SHP77 treated with DMSO at 0.1 percent for 48 hours (cell line): ENCODE results near the gene UCP3.
"Not testable (repeated sequence)": the region's sequence is repeated elsewhere in the genome, so short reads cannot be mapped to it uniquely, and the experiment has no call there.

ENCODE experiments used
- DNase-seq: peaks from one replicate; lab custom pipeline; 2025; lab: John Stamatoyannopoulos, UW

UCP3 gene

DNA sequence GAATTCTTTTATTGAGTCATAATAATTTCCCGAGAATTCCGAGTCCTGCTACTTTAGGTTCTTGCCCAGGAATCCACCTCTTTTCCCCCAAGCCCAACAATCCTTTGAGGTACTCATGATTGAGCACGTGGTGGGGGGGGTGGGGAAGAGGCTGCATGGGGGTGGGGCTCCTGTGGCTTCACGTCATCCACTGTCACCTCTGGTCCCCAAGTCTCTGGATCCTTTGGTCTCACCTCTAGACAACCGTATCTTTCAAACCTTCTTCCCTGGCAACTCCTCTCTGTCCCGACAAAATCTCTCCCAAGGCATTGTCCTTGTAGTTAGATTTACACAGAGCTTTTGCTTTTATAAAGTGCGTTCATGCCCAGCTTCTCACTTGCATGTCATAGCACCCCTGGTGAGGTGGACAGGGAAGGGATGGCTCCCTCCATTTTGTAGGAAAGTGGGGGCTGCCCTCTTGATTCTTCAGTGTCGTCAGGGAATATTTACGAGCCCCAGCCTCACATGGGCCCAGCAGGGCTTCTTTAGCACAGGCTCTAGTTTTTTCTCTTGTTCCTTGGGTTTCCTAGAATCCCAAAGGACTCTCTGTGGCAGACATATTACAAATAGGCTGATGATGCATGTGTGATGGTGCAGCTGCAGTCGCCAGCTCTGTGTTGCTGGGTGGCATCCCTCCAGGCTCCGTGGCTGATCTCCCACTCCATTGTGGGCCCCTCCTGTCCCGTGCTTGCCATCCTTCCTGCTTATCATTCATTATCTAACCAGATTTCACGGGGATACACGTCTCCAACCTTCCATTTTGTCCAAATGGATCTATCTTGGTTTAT lies 8.4 kb downstream of the UCP3 start:
- DNase-seq: no peak

DNA sequence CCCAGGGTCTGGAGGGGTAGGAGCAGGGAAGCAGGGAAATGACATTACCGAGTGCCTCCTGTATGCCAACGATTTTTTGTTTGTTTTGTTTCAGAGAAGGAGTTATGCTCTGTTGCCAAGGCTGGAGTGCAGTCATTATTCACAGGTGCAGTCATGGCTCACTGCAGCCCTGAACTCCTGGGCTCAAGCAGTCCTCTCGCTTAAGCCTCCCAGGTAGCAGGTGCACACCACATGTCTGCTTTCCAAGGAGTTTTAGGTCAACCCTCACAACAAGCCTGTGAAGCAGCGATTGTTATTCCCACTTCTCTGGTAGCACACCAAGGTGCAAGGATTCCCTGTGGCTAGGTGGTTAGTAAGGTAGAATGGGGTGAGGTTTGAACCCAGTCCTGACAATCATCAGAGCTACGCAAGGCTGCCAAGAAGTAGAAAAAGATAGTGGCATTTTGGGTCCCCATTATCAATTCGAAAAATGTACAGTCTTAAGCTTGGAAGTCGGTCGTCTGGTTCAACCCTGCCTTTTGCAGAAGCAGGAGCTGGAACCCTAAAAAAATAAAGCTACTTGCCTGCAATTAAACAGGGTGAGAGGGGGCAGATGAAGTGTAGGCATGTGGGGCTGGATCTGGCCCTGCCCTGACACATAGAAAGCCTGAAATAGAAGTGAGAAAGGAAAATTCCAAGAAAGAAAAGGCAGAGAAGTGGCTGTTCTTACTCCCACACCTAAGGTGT lies 9.1 kb downstream of the UCP3 start:
- peak; percentile 92 for DNase-seq

DNA sequence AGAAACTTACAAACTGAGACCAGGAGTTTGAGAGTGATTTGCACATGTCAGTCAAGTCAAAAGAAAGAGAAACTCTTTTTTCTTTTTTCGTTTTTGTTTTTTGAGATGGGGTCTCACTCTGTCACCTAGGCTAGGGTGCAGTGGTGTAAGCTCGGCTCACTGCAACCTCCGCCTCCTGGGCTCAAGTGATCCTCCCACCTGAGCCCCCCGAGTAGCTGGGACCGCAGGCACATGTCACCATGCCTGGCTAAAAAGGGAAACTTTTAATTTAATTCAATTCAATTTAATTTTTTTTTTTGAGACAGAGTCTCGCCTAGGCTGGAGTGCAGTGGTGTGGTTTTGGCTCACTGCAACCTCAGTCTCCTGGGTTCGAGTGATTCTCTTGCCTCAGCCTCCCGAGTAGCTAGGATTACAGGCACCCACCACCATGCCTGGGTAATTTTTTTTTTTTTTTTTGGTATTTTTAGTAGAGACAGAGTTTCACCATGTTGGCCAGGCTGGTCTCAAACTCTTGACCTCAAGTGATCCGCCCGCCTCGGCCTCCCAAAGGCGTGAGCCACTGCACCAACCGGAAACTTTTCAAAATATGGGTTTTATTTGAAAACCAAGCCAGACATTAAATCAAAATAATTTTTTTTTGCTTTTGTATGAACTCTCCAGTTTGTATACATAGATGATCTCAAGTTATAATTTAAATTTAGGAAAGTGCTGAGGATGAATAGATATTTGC lies 9.9 kb downstream of the UCP3 start:
- DNase-seq: no peak

DNA sequence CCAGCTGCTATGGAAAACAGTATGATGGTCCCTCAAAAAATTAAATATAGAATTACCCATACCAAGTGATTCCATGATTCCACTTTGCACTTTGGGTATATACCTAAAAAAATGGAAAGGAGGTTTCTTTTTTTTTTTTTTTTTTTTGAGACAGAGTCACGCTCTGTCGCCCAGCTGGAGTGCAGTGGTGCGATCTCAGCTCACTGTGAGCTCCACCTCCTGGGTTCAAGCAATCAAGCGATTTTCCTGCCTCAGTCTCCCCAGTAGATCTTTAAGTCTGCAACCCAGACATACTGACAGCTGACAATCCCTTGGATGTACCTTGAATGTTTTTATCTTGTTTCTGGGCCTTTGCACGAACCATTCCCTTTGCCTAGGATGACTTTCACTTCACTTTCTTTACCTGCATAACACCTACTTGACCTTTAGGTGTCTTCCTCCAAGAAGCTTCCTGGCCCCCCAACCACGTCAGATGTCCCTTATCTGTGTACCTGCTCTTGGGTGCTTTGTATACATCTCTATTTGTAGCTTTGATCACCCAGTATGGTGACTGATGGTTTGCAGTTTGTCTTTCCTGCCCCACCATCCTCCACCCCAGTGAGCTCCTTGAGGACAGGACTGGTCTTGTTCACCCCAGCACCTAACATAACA lies 11.6 kb downstream of the UCP3 start:
- no peak for DNase-seq

DNA sequence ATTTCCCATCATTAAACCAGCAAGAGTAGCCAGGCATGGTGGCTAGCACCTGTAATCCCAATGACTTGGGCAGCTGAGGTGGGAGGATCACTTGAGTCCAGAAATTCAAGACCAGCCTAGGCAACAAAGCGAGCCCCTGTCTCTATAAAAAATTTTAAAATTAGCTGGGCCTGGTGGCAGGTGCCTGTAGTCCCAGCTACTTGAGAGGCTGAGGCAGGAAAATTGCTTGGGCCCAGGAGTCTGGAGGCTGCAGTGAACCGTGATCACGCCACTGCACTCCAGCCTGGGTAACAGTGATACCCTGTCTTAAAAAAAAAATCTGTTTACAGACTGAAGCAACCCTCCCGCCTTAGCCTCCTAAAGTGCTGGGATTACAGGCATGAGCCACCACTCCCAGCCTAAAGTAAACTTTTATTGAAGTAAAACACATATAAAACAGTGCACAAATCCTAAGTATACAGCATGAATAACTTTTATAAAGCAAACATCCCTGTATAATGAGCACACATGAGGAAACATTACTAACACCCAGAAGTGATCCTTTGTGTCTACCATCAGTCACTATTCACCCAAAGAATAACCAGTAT lies 12.6 kb downstream of the UCP3 start:
- no peak for DNase-seq

DNA sequence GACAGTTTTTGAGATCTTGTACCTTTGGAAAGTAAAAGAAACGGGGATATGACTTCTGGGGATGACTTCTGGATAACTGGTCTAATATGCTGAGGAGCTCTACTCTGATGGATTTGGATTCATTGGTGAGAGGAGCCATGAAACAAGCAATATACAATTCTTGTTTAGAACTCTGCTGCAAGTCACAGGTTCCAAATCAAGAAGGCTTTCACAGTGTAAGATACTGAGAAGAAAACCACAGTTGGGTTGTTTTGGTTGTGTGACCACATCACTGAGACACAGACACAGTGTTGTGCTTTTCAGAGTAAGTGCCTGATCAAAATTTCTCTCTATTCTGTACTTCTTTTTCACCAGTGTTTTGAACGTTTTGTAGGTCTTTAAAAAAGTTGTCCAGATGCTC lies 13.2 kb downstream of the UCP3 start:
- DNase-seq: no peak

DNA sequence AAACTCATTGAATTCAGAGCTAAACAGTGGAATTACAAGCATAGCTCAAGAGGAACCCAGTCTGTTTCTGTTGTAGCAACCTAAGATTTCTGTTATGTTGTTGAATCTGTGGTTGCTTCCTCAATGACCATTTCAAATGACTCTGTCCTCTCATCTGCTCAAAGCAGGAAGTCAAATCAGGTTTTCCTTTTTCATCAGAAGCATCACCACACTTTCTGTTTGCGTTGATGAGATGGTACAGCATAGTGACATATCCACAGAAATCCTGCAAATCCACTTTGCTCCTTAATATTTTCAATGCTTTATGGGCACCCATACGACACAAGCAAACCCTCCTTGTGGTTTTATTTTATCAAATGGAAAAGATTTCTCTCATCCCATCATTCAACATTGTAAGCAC lies 13.6 kb downstream of the UCP3 start:
- DNase-seq: no peak

DNA sequence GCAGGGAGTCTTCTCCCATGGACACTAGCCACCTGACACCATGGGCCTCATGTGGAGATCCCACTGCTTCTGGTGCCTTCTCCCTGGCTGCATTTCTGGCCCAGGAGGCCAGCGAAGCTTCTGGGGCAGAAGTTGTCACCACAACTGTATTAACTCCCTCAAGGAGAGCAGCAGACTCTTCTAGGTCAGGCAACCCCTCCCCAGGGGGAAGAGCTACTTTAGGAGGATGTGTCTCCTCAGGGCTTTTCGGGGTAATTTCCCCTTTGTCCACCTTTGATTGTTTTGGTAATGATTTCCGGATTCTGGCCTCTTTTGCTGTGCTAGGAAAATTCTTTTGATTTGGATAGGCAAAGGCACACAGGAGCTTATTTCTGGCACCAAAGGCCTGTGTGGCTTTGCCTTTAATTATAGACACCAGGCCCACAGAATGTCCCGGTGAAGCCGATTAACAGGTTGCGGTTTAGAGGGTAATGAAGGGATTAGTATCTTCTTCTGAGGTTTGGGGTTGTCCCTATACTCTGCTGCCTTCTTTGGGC lies 17.3 kb downstream of the UCP3 start:
- no peak for DNase-seq

DNA sequence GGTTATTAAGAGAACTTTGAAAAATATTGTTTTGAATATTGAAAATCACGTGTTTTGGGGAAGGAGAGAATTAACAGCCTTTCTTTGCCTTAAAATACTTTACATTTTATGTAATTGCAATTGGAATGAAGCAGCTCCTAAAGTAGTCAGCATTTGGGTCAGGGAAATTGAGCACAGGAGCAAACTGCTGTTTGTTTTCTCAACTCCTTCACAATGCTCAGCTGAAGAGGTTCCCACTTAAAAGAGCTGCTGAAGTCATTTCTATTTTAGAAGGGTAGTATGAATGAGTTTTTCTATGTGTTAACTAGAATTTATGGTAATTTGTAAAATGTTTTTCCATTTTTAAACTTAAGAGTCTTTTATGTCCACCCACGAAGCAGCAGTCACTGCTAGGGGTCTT lies 18.2 kb downstream of the UCP3 start:
- no peak for DNase-seq

DNA sequence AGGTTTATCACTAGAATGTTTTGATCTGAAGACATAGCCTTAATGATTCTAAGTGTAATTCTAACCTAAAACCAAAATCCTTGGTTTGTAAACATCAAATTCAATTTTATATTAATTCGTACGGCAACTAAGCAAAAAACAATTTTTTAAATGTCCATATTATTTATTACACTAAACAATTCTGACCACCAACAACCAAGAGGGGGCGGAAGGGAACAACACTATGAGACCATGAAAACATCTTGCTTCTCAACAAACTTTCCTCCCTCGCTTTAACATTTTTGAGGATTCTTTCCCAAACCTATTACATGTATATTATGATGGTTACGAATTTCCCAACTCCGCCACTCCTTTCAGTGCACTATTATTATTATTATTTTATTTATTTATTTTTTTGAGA lies 19.7 kb downstream of the UCP3 start:
- DNase-seq: no peak

DNA sequence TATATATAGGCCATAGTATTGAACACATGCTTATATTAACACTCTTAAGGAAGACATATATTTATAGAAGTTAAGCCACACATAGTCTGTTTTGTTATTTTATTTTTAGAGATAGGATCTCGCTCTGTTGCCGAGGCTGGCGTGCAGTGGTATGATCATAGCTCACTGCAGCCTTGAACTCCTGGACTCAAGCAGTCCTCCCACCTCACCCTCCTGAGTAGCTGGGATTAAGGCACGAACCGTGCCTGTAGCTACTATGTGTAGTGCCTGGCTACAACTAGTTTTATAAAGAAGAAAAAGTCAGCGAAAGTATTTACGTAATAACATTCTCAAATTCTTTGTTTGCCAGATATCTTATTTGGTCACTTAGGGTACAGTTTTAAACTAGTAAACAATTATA lies 20.7 kb downstream of the UCP3 start:
- no peak for DNase-seq

DNA sequence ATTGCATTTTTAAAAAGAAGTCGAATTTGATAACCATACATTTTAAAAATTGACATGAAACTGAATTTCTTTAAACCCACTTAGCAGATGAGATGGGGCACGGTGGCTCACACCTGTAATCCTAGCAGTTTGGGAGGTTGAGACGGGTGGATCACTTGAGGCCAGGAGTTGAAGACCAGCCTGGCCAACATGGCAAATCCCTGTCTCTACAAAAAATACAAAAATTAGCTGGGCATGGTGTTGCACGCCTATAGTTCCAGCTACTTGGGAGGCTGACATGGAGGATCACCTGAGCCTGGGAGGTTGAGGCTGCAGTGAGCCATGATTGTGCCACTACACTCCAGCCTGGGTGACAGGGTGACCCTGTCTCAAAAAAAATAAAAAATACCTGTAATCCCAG lies 23.2 kb downstream of the UCP3 start:
- not testable (repeated sequence) for DNase-seq

DNA sequence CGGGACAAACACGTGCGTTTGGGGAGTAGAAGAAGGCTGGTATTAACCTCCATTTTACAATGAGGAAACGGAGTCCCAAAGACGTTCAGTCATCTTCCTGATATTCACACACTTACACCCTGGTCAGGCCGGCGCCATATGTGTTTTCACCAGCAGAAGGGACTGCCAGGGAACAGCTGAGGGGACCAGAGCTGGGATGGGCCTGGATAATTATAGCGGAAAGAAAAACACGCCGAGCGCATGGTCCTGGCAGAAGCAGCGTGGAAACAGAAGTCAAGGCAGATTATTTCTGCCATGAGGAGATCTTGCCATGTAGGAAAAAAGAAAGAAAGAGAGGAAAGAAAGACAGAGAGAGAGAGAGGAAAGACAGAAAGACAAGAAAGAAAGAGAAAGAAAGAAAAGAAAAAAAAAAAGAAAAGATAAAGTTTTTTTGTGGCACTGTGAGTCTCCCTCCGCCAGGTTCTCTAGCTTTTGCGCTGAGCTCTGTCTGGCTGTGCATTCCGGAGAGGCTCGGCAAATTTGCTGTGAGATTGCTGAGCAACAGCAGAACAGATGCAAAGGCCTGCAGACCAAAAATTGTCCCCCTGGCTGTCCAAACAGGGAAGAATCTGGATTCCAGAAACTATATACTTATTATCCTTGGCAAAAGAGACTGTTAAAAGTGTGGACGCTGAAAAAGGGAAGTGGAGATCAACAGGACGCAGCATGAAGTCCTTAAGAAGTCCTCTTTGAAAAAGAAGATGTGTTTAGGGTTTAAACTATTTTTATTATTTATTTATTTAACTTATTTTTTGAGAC lies 24.9 kb downstream of the UCP3 start:
- DNase-seq: peak; percentile 63

DNA sequence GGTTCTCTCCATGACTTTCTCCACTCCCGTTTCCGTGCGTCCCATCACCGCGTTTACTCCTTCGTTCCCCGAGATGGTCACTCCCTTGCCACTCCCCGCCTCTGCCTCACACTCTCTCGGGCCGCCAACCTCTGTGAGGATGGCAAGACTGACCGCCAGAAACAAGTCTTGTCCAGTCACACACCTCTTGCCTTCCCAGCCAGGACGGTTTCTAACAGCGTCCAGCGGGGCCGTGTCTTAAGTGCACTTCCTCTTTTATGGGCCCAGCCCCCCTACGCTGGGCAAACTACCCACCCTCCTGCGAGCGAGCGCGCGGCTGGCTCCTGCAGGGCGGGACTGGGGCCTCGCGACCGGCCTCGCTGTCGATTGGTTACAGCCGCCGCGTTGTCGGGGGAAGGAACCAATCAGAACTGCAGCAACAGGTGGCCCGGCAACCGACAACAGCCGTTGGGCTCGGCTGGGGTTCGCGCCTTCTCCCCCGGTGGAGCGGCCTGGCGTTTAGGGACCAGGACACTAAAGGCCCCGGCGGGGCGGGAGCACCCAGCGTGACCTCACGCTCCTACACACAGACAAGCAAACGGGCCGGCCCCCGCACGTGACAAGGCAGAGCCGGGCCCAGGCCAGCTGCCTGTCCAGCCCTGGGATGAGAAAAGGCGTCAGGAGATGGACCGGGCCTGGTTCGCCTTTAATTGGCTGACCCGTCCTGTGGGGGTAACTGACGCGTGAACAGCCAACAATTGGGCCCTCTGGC lies 25.7 kb downstream of the UCP3 start:
- peak; percentile 99 for DNase-seq

DNA sequence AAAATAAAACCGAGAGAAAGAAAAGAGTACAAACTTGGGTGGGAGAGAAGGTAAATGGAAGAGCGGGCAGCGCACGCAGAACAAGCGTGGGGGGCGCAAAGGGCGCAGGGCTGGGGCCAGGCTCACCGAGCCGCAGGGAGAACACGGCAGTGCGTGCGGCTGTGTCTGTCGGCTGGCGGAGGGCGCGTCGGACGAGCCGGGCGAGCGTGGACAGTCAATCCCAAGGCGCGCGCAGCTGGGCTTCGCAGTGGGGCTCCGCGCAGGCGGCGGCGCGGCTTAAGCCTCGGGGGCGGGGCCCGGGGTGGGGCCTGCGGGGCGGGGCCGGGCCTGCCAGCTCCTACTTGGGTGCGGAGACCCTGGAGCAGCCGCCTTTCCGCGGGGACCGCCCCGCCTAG lies 26.3 kb downstream of the UCP3 start, which contains the start of gene UCP2:
UCP2 (minus strand) TSS at position 249 of the 395 bp plus-strand sequence. CDS start 4,465 bp downstream, outside the sequence.
- peak; percentile 91 for DNase-seq

DNA sequence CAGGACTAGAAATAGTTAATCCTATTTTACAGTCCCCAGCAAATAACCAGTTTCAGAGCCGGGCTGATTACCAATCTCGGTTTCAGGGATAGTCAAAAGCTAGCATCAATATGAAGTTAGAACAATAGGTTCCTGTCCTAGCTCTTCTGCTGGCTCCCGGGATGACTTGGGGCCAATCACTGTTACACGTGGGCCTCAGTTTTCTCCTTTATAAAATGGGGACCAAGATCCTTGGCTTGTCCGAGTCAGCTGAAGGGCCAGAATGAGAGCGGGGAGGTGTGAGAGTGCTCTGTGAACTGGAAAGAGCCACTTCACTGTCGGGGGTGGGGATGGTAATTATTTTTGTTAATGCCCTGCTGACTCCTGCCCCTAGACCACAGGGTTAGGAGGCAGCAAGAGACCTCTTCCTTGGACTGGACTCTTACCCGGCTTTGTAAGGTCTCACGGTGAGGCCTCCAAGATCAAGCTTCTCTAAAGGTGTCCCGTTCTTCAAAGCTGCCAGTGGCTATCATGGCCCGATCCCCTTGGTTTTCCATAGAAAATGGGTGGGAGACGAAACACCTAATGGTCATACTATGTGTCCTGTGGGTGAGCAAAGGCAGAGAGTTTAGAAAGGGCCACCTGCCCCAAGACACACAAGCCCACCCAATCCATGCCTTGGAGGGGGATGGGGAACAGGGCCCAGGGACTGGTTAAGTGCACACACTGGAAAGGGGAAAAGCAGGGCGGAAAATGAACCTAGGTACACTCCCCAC lies 27.7 kb downstream of the UCP3 start:
- DNase-seq: no peak

DNA sequence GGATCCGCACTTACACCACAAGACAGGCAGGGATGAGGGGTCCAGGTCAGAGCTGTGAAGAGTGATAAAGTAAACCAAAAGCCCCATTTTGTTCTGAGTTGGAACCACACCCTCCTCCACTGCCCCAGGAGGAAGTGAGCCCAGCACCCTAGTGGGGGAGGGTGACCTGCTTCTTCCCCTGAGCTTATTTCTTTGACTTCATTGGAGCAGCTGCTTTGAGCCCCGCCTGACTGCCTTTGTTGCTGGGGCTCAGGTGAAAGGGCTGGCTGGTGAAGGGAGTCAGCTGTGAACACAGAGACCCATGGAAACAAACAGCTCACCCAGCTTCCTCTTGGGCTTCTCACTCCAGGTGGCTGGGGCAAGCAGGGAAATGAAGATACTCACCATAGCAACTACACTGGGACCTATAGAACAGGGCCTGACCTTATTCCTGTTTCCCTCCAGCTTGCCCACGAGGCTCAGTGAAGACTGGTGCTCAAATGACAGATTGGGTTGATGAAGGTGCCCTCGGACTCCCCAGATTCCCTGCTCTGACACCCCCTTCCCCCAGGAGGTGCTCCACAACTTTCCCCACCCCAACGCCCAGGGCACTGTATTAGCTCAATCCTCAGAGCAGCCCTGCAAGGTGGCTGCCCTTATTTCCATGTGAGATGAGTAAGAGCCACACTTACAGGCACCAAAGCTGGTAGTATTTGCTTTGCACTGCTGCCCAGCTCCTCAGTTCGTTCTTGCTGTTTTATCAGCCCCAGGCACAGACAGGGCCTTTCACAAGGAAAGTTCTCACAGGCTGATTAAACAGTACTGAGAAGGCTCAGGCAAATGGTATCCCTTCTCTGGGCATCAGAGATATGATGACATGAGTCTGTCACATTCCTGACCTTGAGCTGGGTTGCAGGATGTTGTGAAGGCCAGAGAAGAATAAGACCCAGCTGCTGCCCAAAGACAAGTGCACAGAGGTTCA lies 28.6 kb downstream of the UCP3 start:
- DNase-seq: peak; percentile 91

DNA sequence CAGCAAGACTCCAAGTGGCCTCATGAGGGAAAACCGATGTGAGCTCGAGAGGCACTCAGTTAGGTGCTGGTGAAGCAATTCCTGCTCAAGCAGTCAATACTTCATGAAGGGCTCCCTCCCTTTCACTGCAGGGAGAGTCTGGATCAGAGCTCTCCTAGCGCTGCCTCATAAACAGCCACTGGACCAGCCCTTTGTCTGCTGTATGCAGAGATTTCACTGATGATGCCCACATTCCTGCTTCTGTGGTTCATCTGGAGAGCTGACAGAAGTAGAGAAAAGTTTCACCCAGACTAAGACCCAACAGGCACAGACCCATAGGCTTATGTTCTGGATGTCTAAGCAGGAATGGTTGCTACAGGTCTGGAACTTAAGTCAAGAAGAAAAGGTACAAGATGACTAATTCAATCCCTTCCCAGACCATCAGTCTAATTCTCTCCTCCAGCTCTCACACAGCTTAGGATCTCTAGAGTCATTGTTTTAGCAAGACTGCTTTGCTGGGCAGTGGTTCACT lies 30.3 kb downstream of the UCP3 start:
- DNase-seq: no peak
